Ishikawa (cell line): ENCODE data around the gene PHF1.

Source experiments
- CEBPB ChIP-seq: IDR thresholded peaks from 2 replicates; pipeline ENCODE4 v1.6.1; 2012
- CREB1 ChIP-seq: IDR thresholded peaks from 2 replicates; pipeline ENCODE4 v1.6.1; 2012; ENCODE audit warnings: low read depth
- EGR1 ChIP-seq: IDR thresholded peaks from 2 replicates; pipeline ENCODE4 v1.6.1; 2012
- EP300 ChIP-seq: IDR thresholded peaks from 2 replicates; pipeline ENCODE4 v1.6.1; 2012; ENCODE audit warnings: borderline replicate concordance
- FOXM1 ChIP-seq: IDR thresholded peaks from 2 replicates; pipeline ENCODE4 v1.6.1; 2012; ENCODE audit warnings: low read depth, borderline replicate concordance
- NFIC ChIP-seq: IDR thresholded peaks from 2 replicates; pipeline ENCODE4 v1.6.1; 2012
- RAD21 ChIP-seq: IDR thresholded peaks from 2 replicates; pipeline ENCODE4 v1.6.1; 2012; ENCODE audit warnings: low read depth
- TAF1 ChIP-seq: IDR thresholded peaks from 2 replicates; pipeline ENCODE4 v1.6.1; 2012; ENCODE audit warnings: low read depth, mild to moderate bottlenecking
- TCF12 ChIP-seq: IDR thresholded peaks from 2 replicates; pipeline ENCODE4 v1.6.1; 2012; ENCODE audit warnings: low read depth
- TEAD4 ChIP-seq: IDR thresholded peaks from 2 replicates; pipeline ENCODE4 v1.6.1; 2012
- USF1 ChIP-seq: IDR thresholded peaks from 2 replicates; pipeline ENCODE4 v1.6.1; 2012
- YY1 ChIP-seq: IDR thresholded peaks from 2 replicates; pipeline ENCODE4 v1.6.1; 2012; ENCODE audit warnings: low read depth
- ZBTB7A ChIP-seq: IDR thresholded peaks from 2 replicates; pipeline ENCODE4 v1.6.1; 2012; ENCODE audit warnings: low read depth
- TF ChIP-seq, protein P1 (sequence below): IDR thresholded peaks from 2 replicates; pipeline ENCODE4 v1.6.1; 2012
- TF ChIP-seq, protein P2 (sequence below): IDR thresholded peaks from 2 replicates; pipeline ENCODE4 v1.6.1; 2012; ENCODE audit warnings: low read depth, mild to moderate bottlenecking

Gene PHF1

GRCh38 chr6:33429750-33430052, 18.9 kb downstream of the PHF1 start:
- TF ChIP-seq TAF1: no peak
- TF ChIP-seq, protein P1, sequence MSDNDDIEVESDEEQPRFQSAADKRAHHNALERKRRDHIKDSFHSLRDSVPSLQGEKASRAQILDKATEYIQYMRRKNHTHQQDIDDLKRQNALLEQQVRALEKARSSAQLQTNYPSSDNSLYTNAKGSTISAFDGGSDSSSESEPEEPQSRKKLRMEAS: no peak
- TF ChIP-seq CEBPB: no peak
- no peak for TF ChIP-seq NFIC
- TF ChIP-seq, protein P2, sequence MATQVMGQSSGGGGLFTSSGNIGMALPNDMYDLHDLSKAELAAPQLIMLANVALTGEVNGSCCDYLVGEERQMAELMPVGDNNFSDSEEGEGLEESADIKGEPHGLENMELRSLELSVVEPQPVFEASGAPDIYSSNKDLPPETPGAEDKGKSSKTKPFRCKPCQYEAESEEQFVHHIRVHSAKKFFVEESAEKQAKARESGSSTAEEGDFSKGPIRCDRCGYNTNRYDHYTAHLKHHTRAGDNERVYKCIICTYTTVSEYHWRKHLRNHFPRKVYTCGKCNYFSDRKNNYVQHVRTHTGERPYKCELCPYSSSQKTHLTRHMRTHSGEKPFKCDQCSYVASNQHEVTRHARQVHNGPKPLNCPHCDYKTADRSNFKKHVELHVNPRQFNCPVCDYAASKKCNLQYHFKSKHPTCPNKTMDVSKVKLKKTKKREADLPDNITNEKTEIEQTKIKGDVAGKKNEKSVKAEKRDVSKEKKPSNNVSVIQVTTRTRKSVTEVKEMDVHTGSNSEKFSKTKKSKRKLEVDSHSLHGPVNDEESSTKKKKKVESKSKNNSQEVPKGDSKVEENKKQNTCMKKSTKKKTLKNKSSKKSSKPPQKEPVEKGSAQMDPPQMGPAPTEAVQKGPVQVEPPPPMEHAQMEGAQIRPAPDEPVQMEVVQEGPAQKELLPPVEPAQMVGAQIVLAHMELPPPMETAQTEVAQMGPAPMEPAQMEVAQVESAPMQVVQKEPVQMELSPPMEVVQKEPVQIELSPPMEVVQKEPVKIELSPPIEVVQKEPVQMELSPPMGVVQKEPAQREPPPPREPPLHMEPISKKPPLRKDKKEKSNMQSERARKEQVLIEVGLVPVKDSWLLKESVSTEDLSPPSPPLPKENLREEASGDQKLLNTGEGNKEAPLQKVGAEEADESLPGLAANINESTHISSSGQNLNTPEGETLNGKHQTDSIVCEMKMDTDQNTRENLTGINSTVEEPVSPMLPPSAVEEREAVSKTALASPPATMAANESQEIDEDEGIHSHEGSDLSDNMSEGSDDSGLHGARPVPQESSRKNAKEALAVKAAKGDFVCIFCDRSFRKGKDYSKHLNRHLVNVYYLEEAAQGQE: no peak
- no peak for TF ChIP-seq RAD21
- TF ChIP-seq USF1: no peak
- TF ChIP-seq ZBTB7A: no peak
- no peak for TF ChIP-seq EP300
- TF ChIP-seq FOXM1: no peak
- TF ChIP-seq TEAD4: no peak
- TF ChIP-seq EGR1: no peak
- TF ChIP-seq CREB1: no peak
- TF ChIP-seq TCF12: no peak
- TF ChIP-seq YY1: no peak

DNA sequence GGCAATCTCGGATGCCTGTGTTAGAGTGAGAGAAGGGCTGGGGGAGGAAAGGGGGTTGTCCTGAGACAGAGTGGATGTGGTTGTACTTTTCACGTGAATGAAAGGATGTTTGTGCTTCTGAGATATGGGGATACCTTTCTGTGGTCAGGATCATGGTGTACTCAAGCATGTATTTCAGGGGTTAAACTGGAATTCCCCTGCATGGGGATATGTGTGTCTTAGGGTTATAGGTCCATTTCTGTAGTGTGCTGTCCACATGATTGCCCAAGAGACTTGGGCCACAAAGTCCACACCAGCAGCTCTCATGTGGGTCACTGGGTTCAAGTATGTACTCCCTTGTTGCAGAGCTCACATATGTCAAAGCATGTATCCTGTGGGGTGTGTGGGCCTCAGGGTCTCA, 19.5 kb downstream of the PHF1 start:
- TF ChIP-seq, protein P2: no peak
- TF ChIP-seq CEBPB: no peak
- TF ChIP-seq, protein P1: no peak
- TF ChIP-seq RAD21: no peak
- TF ChIP-seq EGR1: no peak
- TF ChIP-seq TEAD4: no peak
- TF ChIP-seq EP300: no peak
- TF ChIP-seq YY1: no peak
- no peak for TF ChIP-seq TAF1

DNA sequence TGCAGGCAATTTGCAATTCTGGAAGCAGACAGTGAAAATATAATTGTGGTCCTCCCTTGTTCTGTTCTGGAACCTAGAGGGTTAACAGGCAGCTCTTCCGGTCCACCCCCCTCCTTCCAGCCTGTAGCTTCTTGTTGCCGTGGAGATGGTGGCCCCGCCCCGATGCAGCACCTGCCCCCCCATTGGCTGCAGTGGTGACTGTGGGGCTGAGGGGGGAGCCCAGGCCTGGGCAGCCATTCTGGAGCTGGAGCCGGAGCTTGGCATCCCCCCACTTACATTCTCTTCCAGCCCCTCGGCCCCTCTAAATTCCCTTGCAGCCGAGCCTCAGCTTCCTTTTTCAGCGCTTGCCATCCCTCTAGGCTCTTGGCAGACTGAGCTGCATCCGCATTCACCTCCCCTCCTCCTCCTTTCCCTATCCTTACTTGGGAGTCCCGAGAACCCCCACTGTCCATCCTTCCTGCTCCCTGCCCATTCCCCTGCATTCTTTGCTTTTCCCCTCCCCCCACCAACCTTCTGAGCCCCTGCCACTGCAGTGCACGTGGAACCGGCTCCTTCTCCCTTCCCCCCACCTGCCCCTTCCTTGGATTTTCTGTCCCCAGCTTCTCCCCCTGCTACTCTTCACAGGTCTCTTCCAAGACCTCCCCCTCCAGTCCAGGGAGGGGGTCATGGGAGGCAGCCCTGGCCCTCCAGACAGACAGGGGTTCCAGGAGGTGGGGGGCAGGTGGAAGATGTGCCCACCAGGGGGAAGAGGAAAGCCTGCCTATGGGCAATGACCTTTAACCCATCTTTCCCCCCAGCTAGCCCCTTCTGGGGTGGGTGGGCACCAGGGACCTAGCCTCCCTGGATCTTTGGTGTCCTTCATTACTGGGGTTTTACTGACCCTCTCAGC, 20.4 kb downstream of the PHF1 start:
- TF ChIP-seq, protein P2: no peak
- peak; percentile 57; the same call in 1 of the 2 replicates for TF ChIP-seq YY1
- TF ChIP-seq TCF12: 0 out of 2 replicates have a peak, but pooled peaks have one; percentile 9
- TF ChIP-seq CREB1: no peak
- no peak for TF ChIP-seq USF1
- no peak for TF ChIP-seq NFIC
- TF ChIP-seq EGR1: 0 out of 2 replicates have a peak, but pooled peaks have one; percentile 7
- no peak for TF ChIP-seq TEAD4
- TF ChIP-seq EP300: no peak
- TF ChIP-seq TAF1: no peak
- TF ChIP-seq, protein P1: no peak
- TF ChIP-seq RAD21: no peak
- TF ChIP-seq ZBTB7A: 0 out of 2 replicates have a peak, but pooled peaks have one; percentile 48
- TF ChIP-seq CEBPB: no peak
- no peak for TF ChIP-seq FOXM1

DNA sequence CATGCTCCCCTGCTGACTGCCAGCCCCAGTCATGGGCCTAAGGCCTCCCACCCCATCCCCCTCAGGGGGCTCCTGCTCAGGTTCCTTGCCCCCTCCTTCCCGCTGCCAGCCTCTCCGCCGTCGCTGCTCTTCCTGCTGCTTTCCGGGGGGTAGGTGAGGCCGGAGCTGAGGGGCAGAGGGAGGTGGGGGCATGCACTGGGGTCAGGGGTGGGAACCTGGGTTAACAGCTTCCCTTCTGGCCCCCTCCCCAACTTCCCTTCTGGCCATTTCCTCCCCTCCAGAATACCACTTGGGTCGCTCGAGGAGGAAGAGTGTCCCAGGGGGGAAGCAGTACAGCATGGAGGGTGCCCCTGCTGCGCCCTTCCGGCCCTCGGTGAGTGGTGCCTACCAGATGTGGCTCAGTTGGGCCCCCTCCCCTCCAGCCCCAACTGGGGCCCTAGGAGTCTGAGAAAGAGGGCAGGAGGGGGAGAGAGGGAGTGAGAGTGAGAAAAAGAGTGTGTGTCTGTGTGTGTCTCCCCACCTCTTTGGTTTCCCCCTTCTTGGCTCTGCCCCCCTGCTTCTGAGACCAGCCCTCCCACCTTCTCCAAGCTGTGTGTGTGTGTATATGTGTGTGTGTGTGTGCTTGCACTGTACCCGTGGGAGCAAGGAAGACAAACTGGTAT, 21.2 kb downstream of the PHF1 start:
- no peak for TF ChIP-seq EGR1
- no peak for TF ChIP-seq FOXM1
- TF ChIP-seq, protein P2: no peak
- TF ChIP-seq USF1: no peak
- no peak for TF ChIP-seq TEAD4
- TF ChIP-seq, protein P1: no peak
- no peak for TF ChIP-seq RAD21
- no peak for TF ChIP-seq ZBTB7A
- no peak for TF ChIP-seq TCF12
- TF ChIP-seq YY1: no peak
- TF ChIP-seq CREB1: no peak
- TF ChIP-seq TAF1: no peak
- no peak for TF ChIP-seq NFIC
- TF ChIP-seq CEBPB: no peak
